ENCODE data around the gene PIK3C3.

DNA sequence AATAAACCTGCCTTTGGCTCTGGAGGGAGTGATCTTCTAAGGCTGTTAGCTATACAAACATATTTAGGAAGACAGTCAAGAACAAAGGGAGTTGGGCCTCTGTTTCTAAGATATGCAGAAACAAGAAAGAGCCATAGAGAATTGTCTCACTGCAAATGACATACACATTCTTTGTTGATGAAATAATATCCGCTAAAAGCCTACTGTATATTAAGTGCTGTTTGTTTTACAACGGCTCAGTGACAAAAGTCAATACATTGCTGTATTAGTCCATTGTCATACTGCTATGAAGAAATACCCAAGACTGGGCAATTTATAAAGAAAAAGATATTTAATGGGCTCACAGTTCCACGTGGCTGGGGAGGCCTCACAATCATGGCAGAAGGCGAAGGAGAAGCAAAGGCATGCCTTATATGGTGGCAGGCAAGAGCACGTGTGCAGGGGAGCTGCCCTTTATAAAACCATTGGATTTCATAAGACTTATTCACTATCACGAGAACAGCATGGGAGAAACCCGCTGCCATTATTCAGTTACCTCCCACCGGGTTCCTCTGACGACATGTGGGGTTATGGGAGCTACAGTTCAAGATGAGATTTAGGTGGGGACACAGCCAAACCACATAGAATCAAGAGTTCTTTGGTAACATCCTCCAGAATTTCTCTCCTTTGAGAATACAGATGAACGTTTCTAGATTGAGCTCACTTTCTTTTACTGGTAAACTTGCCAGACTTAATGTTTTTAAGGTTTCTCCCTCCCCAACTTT, 157.8 kb downstream of the PIK3C3 start:
- no peak for TF ChIP-seq CTCF (conservative IDR thresholded peaks at IDR 0.05; ENCODE audit: low read depth, low read length)
- no peak for TF ChIP-seq EZH2 (IDR thresholded peaks at IDR 0.05; ENCODE audit: borderline replicate concordance, low read depth, low read length, poor library complexity, severe bottlenecking)

Data from A673 (cell line).